HepG2 (cell line): Measurements from ENCODE around the gene PRSS53. TPM values are rescaled to one million over a fixed set of nuclear protein-coding genes. Genes with fewer than 3 reads are reported as not detected.

ENCODE experiments used
- CBFB ChIP-seq: sonication (generic); formaldehyde crosslinking; IDR thresholded peaks from 2 replicates; pipeline ENCODE4 v1.4.0; 2020; ENCODE audit warnings: missing genetic modification reagents
- CENPBD1 ChIP-seq: sonication (generic); formaldehyde crosslinking; IDR thresholded peaks from 2 replicates; pipeline ENCODE4 v1.8.0; 2022; ENCODE audit warnings: missing genetic modification reagents, low read depth, mild to moderate bottlenecking, borderline replicate concordance
- CENPT ChIP-seq: sonication (generic); formaldehyde crosslinking; IDR thresholded peaks from 2 replicates; pipeline ENCODE4 v1.8.0; 2022; ENCODE audit warnings: low read depth, mild to moderate bottlenecking, moderate library complexity, missing genetic modification reagents
- ELF1 ChIP-seq: sonication (generic); formaldehyde crosslinking; IDR thresholded peaks from 2 replicates; pipeline ENCODE4 v1.4.0; 2020; ENCODE audit warnings: missing genetic modification reagents
- ERF ChIP-seq: IDR thresholded peaks from 2 replicates; pipeline ENCODE4 v1.6.1; 2018; ENCODE audit warnings: missing biosample characterization, missing genetic modification reagents
- HOMEZ ChIP-seq: IDR thresholded peaks from 2 replicates; pipeline ENCODE4 v1.6.1; 2016; ENCODE audit warnings: low read depth
- IRX3 ChIP-seq: sonication (generic); formaldehyde crosslinking; IDR thresholded peaks from 2 replicates; pipeline ENCODE4 v1.8.1; 2023; ENCODE audit warnings: mild to moderate bottlenecking, low read depth, missing genetic modification reagents, borderline replicate concordance
- KDM5A ChIP-seq: fragments of 200-600 bp; sonication (generic); IDR thresholded peaks from 2 replicates; pipeline ENCODE4 v1.7.0; 2018; ENCODE audit warnings: antibody characterized with exemption, mild to moderate bottlenecking, low read length, borderline replicate concordance
- KMT2B ChIP-seq: IDR thresholded peaks from 2 replicates; pipeline ENCODE4 v1.6.1; 2016; ENCODE audit warnings: missing genetic modification reagents, missing compliant biosample characterization
- NRL ChIP-seq: sonication (generic); formaldehyde crosslinking; IDR thresholded peaks from 2 replicates; pipeline ENCODE4 v1.5.0; 2020; ENCODE audit warnings: missing genetic modification reagents, mild to moderate bottlenecking, moderate library complexity, borderline replicate concordance
- PAX8 ChIP-seq: sonication (generic); formaldehyde crosslinking; IDR thresholded peaks from 2 replicates; pipeline ENCODE4 v1.8.0; 2022; ENCODE audit warnings: mild to moderate bottlenecking, missing genetic modification reagents, borderline replicate concordance
- PCBP1 ChIP-seq: fragments of 200-400 bp; formaldehyde crosslinking; IDR thresholded peaks from 2 replicates; pipeline ENCODE4 v1.6.1; 2017; ENCODE audit warnings: mild to moderate bottlenecking, low read depth, low read length, borderline replicate concordance
- PITX1 ChIP-seq: sonication (generic); formaldehyde crosslinking; IDR thresholded peaks from 2 replicates; pipeline ENCODE4 v1.5.1; 2020; ENCODE audit warnings: mild to moderate bottlenecking, missing genetic modification reagents
- POGK ChIP-seq: sonication (generic); formaldehyde crosslinking; conservative IDR thresholded peaks from 2 replicates; pipeline ENCODE4 v1.8.0; 2022; ENCODE audit warnings: mild to moderate bottlenecking, moderate library complexity, missing genetic modification reagents
- POLR2A ChIP-seq, 2 experiments: IDR thresholded peaks; 2 replicates each; pipeline ENCODE4 v1.6.1; 2011; ENCODE audit warnings: low read depth in 2 of 2, low read length in 2 of 2, mild to moderate bottlenecking in 1 of 2, moderate library complexity in 1 of 2; ENCODE audit not compliant: insufficient read depth in 1 of 2
- REL ChIP-seq: sonication (generic); formaldehyde crosslinking; conservative IDR thresholded peaks from 2 replicates; pipeline ENCODE4 v1.8.0; 2022; ENCODE audit warnings: mild to moderate bottlenecking, missing genetic modification reagents, moderate library complexity
- ZFP36 ChIP-seq: fragments of 150-350 bp; IDR thresholded peaks from 2 replicates; pipeline ENCODE4 v1.6.1; 2018; ENCODE audit warnings: borderline replicate concordance, low read length, low read depth; ENCODE audit not compliant: partially characterized antibody
- ZNF256 ChIP-seq: sonication (generic); formaldehyde crosslinking; conservative IDR thresholded peaks from 2 replicates; pipeline ENCODE4 v1.4.0; 2020; ENCODE audit warnings: missing genetic modification reagents
- ZNF513 ChIP-seq: sonication (generic); formaldehyde crosslinking; conservative IDR thresholded peaks from 2 replicates; pipeline ENCODE4 v1.5.0; 2020; ENCODE audit warnings: missing genetic modification reagents
- ZNF563 ChIP-seq: sonication (generic); formaldehyde crosslinking; IDR thresholded peaks from 2 replicates; pipeline ENCODE4 v1.8.0; 2022; ENCODE audit warnings: mild to moderate bottlenecking, moderate library complexity, missing genetic modification reagents
- ZNF704 ChIP-seq: sonication (generic); formaldehyde crosslinking; IDR thresholded peaks from 2 replicates; pipeline ENCODE4 v1.8.1; 2023; ENCODE audit warnings: mild to moderate bottlenecking, inconsistent platforms, moderate library complexity, missing genetic modification reagents, borderline replicate concordance
- ZZZ3 ChIP-seq: sonication (generic); formaldehyde crosslinking; IDR thresholded peaks from 2 replicates; pipeline ENCODE4 v1.4.0; 2020; ENCODE audit warnings: missing genetic modification reagents, mild to moderate bottlenecking, borderline replicate concordance
- polyA plus RNA-seq, 8 experiments: library from polyadenylated mRNA; depleted of rRNA in 3 of 8; stranded (reverse) in 7 of 8; unstranded in 1 of 8; fragments of >200 nt; fragmentation: Illumina TruSeq in 4 of 8; extraction: Trizol in 4 of 8; gene quantifications; 2 replicates each; pipeline versions ENCODE4 v1.2.1 to v1.2.3, GENCODE V29; 2011 to 2016; ENCODE audit warnings: low read depth in 4 of 8, missing spikeins in 1 of 8, mixed read lengths in 1 of 8; ENCODE audit not compliant: insufficient read depth in 1 of 8
- total RNA-seq, 5 experiments: library from RNA; depleted of rRNA; stranded (reverse); fragments of >200 nt; fragmentation: Illumina TruSeq; extraction: Trizol; gene quantifications; 2 replicates each; pipeline ENCODE4 v1.2.3, GENCODE V29; 2016; ENCODE audit warnings: low read depth in 1 of 5

The PRSS53 gene
- total and polyA plus RNA-seq, 2 of the 13 experiments (the other 11 are each of a cell fraction or from before 2014, with no cell fraction given): 2.2 to 7.4 TPM

- TF ChIP-seq ZNF256 (CRISPR knock-in tag) (peak; percentile 89; the same call in 1 of the 2 replicates), HOMEZ (CRISPR knock-in tag) (no peak), NRL (CRISPR knock-in tag) (no peak), KDM5A (no peak), CENPBD1 (CRISPR knock-in tag) (no peak; the same call in 1 of the 2 replicates), ZNF704 (peak; percentile 87; the same call in 1 of the 2 replicates), ZFP36 (no peak), IRX3 (CRISPR knock-in tag) (0 out of 2 replicates have a peak, but pooled peaks have one; percentile 30), ERF (CRISPR knock-in tag) (no peak), ZZZ3 (no peak; the same call in 1 of the 2 replicates), ZNF513 (CRISPR knock-in tag) (peak; percentile 90; the same call in 1 of the 2 replicates), PCBP1 (0 out of 2 replicates have a peak, but pooled peaks have one; percentile 44), CBFB (peak; percentile 42; the same call in 1 of the 2 replicates), POLR2A (IDR thresholded peaks at IDR 0.05; ENCODE audit: insufficient read depth in 1 of 2, low read depth in 2 of 2, low read length in 2 of 2) (peak; percentile 53 to 75; a peak in 3 of 4 replicates), REL (CRISPR knock-in tag) (no peak; the same call in 1 of the 2 replicates), POGK (CRISPR knock-in tag) (no peak; the same call in 1 of the 2 replicates), PAX8 (CRISPR knock-in tag) (peak; percentile 87; the same call in 1 of the 2 replicates), ELF1 (CRISPR knock-in tag) (peak; percentile 83), CENPT (no peak), KMT2B (CRISPR knock-in tag) (no peak; the same call in 1 of the 2 replicates), ZNF563 (CRISPR knock-in tag) (peak; percentile 88), PITX1 (no peak)
These were observed 15.4 kb downstream of the PRSS53 start (continued) for GRCh38 chr16:31073142-31073969.
